Right lobe of liver (tissue), 6 donors: Measurements from ENCODE around the gene RPTOR. TPM values are rescaled to one million over a fixed set of nuclear protein-coding genes. Genes with fewer than 3 reads are reported as not detected.

Experiments used
- ATAC-seq, 4 donors: fragments of 200-7000 bp; cut with Tn5 transposase; one replicate each; pipeline ENCODE4 v1.9.1; 2020; ENCODE audit warnings: mild to moderate bottlenecking in 4 of 4, moderate library complexity in 4 of 4
- DNase-seq, 3 donors: peaks; one replicate each; pipeline ENCODE4 v3.0.0-alpha.2; 2020
- H3K27ac ChIP-seq, 3 donors: fragments of 200-600 bp; one replicate each; pipeline ENCODE4 v1.8.0; 2022
- H3K27me3 ChIP-seq, 2 donors: fragments of 200-600 bp; one replicate each; pipeline ENCODE4 v1.8.0; 2022
- H3K36me3 ChIP-seq, 4 donors: fragments of 200-600 bp; sonication (generic) in 1 of 4; one replicate each; pipeline versions ENCODE4 v1.5.1 to v1.8.0; 2017 to 2022; ENCODE audit warnings: control low read depth in 1 of 4
- H3K4me1 ChIP-seq, 4 donors: fragments of 200-600 bp; sonication (generic) in 1 of 4; one replicate each; pipeline versions ENCODE4 v1.5.1 to v1.8.0; 2017 to 2022; ENCODE audit warnings: control low read depth in 1 of 4
- H3K4me3 ChIP-seq, 3 donors: fragments of 200-600 bp; one replicate each; pipeline ENCODE4 v1.8.0; 2022
- H3K9me3 ChIP-seq, 4 donors: fragments of 200-600 bp; sonication (generic) in 1 of 4; one replicate each; pipeline versions ENCODE4 v1.5.1 to v1.8.0; 2017 to 2022; ENCODE audit warnings: control low read depth in 1 of 4
- CTCF ChIP-seq, 4 donors: fragments of 200-600 bp in 3 of 4; fragments of 450-650 bp in 1 of 4; IDR thresholded peaks; one replicate each; pipeline versions ENCODE4 v1.5.1 to v1.8.0; 2016 to 2022; ENCODE audit warnings: antibody characterized with exemption in 4 of 4, mild to moderate bottlenecking in 2 of 4
- POLR2A ChIP-seq: fragments of 450-650 bp; IDR thresholded peaks from one replicate; pipeline ENCODE4 v1.6.1; 2017; ENCODE audit warnings: antibody characterized with exemption, mild to moderate bottlenecking
- WGBS: methylation state at CpG from one replicate; pipeline ENCODE4 v1.1.6; 2018; ENCODE audit warnings: low coverage, low lambda C conversion rate; ENCODE audit not compliant: insufficient coverage; ENCODE audit errors: missing lambda C conversion rate; 5-methylcytosine and 5-hydroxymethylcytosine counted together
- intact Hi-C, 2 donors: fragments of 100-400 bp; cut with DNase I; formaldehyde crosslinking; loops; one replicate each; pipeline versions ENCODE4 v1.11.2 to v1.14.1; 2022
- total RNA-seq, 6 experiments: library from RNA; depleted of rRNA in 2 of 6; stranded (reverse); fragments of >200 nt in 2 of 6; fragmentation: NEBNext Ultra II Directional in 3 of 6; extraction: Animal tissue kit (Norgen Biotek cat#: 25700) in 3 of 6; gene quantifications; one replicate each; pipeline versions ENCODE4 v1.1.0 to v1.2.4, GENCODE V29; 2016 to 2023
- donor health status: DM: no; HTN: yes; CAD: no.
- donor health status: DM: no; HTN: no; CAD: no.
- donor health status: DM: no; HTN: no; CAD: no.
- donor health status: DM: no; HTN: yes; CAD: no.
- donor health status: DM: no; HTN: yes; CAD: no.

RPTOR gene
- total RNA-seq, 6 experiments from 2014 or later: 13.1 to 24.0 (median 15.5) TPM

GRCh38 chr17:80775863-80776262 lies 231.2 kb downstream of the RPTOR start:
- no peaks in the 10 kb centered on the region for H3K27me3 ChIP-seq
- ATAC-seq (no peak), DNase-seq (no peak)
- no peak overlapping the region for H3K4me3 ChIP-seq
- H3K27ac ChIP-seq: no peak overlapping the region
- H3K9me3 ChIP-seq: no peaks in the 10 kb centered on the region
- intact Hi-C loops: no loop called here
- TF ChIP-seq CTCF (IDR thresholded peaks at IDR 0.05): no peak
- TF ChIP-seq POLR2A: no peak
- 72% methylated on average over 2 of the region's 2 CpGs for WGBS
- peaks cover 0 to 2% (median 0%) of the 10 kb centered on the region in 4 donors for H3K36me3 ChIP-seq
- H3K4me1 ChIP-seq: no peaks in the 10 kb centered on the region

- Histone ChIP-seq H3K27me3 (no peaks in the 10 kb centered on the region), H3K27ac (no peak overlapping the region), H3K4me3 (no peak overlapping the region), H3K4me1 (no peaks in the 10 kb centered on the region), H3K9me3 (no peaks in the 10 kb centered on the region), H3K36me3 (no peaks in the 10 kb centered on the region)
- intact Hi-C loops: no loop called here
- no peak for TF ChIP-seq CTCF (IDR thresholded peaks at IDR 0.05)
- TF ChIP-seq POLR2A: no peak
- ATAC-seq: no peak
- DNase-seq: no peak
- WGBS: 91% methylated on average over 6 of the region's 6 CpGs
Observed at GRCh38 chr17:80777274-80777673, 232.6 kb downstream of the RPTOR start.

- Histone ChIP-seq H3K4me3 (no peak overlapping the region), H3K9me3 (no peaks in the 10 kb centered on the region), H3K27me3 (no peaks in the 10 kb centered on the region), H3K36me3 (no peaks in the 10 kb centered on the region), H3K4me1 (no peaks in the 10 kb centered on the region), H3K27ac (no peak overlapping the region)
- 96% methylated on average over 8 of the region's 13 CpGs for WGBS
- TF ChIP-seq CTCF (IDR thresholded peaks at IDR 0.05) (no peak), POLR2A (no peak)
- ATAC-seq (no peak), DNase-seq (no peak)
- intact Hi-C loops: no loop called here
Observed at GRCh38 chr17:80778716-80779115, 234.1 kb downstream of the RPTOR start.

- Histone ChIP-seq H3K36me3 (no peaks in the 10 kb centered on the region), H3K4me1 (no peaks in the 10 kb centered on the region), H3K4me3 (no peak overlapping the region), H3K27me3 (no peaks in the 10 kb centered on the region), H3K9me3 (no peaks in the 10 kb centered on the region), H3K27ac (no peak overlapping the region)
- DNase-seq: no peak
- TF ChIP-seq POLR2A (no peak), CTCF (IDR thresholded peaks at IDR 0.05) (no peak)
- intact Hi-C loops: no loop called here
- WGBS: 93% methylated on average over 8 of the region's 24 CpGs
- no peak for ATAC-seq
Observed at GRCh38 chr17:80779336-80779735, 234.7 kb downstream of the RPTOR start.

GRCh38 chr17:80779961-80780380 lies 235.3 kb downstream of the RPTOR start:
- no peaks in the 10 kb centered on the region for H3K9me3 ChIP-seq
- intact Hi-C loops: no loop called here
- no peaks in the 10 kb centered on the region for H3K4me1 ChIP-seq
- H3K4me3 ChIP-seq: no peak overlapping the region
- TF ChIP-seq POLR2A: no peak
- TF ChIP-seq CTCF (IDR thresholded peaks at IDR 0.05): no peak
- H3K27me3 ChIP-seq: no peaks in the 10 kb centered on the region
- no peak overlapping the region for H3K27ac ChIP-seq
- WGBS: 61% methylated on average over 9 of the region's 16 CpGs
- no peaks in the 10 kb centered on the region for H3K36me3 ChIP-seq
- peak; percentile 28 to 47 (median 42) for ATAC-seq
- DNase-seq: no peak
